ENCODE data around the gene PERCC1. TPM values are rescaled to one million over a fixed set of nuclear protein-coding genes. Genes with fewer than 3 reads are reported as not detected.

PERCC1 gene
- total and polyA plus RNA-seq, 2 donors (not counting 1 experiment from before 2014, with no cell fraction given) = not detected

- Histone ChIP-seq H3K4me3 (replicated peaks in 1 of 4; ENCODE audit: control extremely low read depth in 1 of 4, insufficient read depth in 1 of 4, low read depth in 3 of 4, low read length in 4 of 4) (no peak overlapping the region), H2AFZ (ENCODE audit: low read length) (no peak overlapping the region), H3K27ac (ENCODE audit: insufficient read depth, low read length) (no peak overlapping the region), H3K9me3 (ENCODE audit: control insufficient read depth, insufficient read depth, low read depth, low read length) (no peaks in the 10 kb centered on the region), H3K9ac (ENCODE audit: insufficient read depth, low read length) (no peak overlapping the region), H3K27me3 (ENCODE audit: control insufficient read depth, insufficient read depth, low read length) (no peaks in the 10 kb centered on the region), H3K4me2 (ENCODE audit: extremely low read depth, insufficient read depth, low read length) (no peak overlapping the region), H4K20me1 (ENCODE audit: control insufficient read depth, extremely low read depth, insufficient read depth, low read length) (no peaks in the 10 kb centered on the region), H3K36me3 (ENCODE audit: control insufficient read depth, insufficient read depth, low read length) (no peaks in the 10 kb centered on the region), H3K79me2 (ENCODE audit: control insufficient read depth, insufficient read depth, low read length) (no peaks in the 10 kb centered on the region), H3K4me1 (ENCODE audit: control insufficient read depth, extremely low read depth, insufficient read depth, low read length) (no peaks in the 10 kb centered on the region)
- DNase-seq (ENCODE audit: low read depth in 2 of 2) = no peak
- no peak for TF ChIP-seq EZH2 (IDR thresholded peaks at IDR 0.05; ENCODE audit: low read length, missing control alignments)
- TF ChIP-seq CTCF (conservative IDR thresholded peaks at IDR 0.05 in 1 of 2, IDR thresholded peaks at IDR 0.05 in 1 of 2; ENCODE audit: low read depth in 1 of 2, low read length in 2 of 2) = no peak
Observed at GRCh38 chr16:1434644-1435592, 4.0 kb downstream of the PERCC1 start.

- no peak for TF ChIP-seq EZH2 (IDR thresholded peaks at IDR 0.05; ENCODE audit: low read length, missing control alignments)
- no peak for TF ChIP-seq CTCF (conservative IDR thresholded peaks at IDR 0.05 in 1 of 2, IDR thresholded peaks at IDR 0.05 in 1 of 2; ENCODE audit: low read depth in 1 of 2, low read length in 2 of 2)
- no peaks in the 10 kb centered on the region for H4K20me1 ChIP-seq (ENCODE audit: control insufficient read depth, extremely low read depth, insufficient read depth, low read length)
- DNase-seq (ENCODE audit: low read depth in 2 of 2) = no peak
- H3K9ac ChIP-seq (ENCODE audit: insufficient read depth, low read length) = no peak overlapping the region
- no peaks in the 10 kb centered on the region for H3K9me3 ChIP-seq (ENCODE audit: control insufficient read depth, insufficient read depth, low read depth, low read length)
- no peaks in the 10 kb centered on the region for H3K4me1 ChIP-seq (ENCODE audit: control insufficient read depth, extremely low read depth, insufficient read depth, low read length)
- H3K27ac ChIP-seq (ENCODE audit: insufficient read depth, low read length) = no peak overlapping the region
- no peaks in the 10 kb centered on the region for H3K27me3 ChIP-seq (ENCODE audit: control insufficient read depth, insufficient read depth, low read length)
- no peak overlapping the region for H3K4me3 ChIP-seq (replicated peaks in 1 of 4; ENCODE audit: control extremely low read depth in 1 of 4, insufficient read depth in 1 of 4, low read depth in 3 of 4, low read length in 4 of 4)
- H3K36me3 ChIP-seq (ENCODE audit: control insufficient read depth, insufficient read depth, low read length) = no peaks in the 10 kb centered on the region
- H2AFZ ChIP-seq (ENCODE audit: low read length) = no peak overlapping the region
- no peak overlapping the region for H3K4me2 ChIP-seq (ENCODE audit: extremely low read depth, insufficient read depth, low read length)
- H3K79me2 ChIP-seq (ENCODE audit: control insufficient read depth, insufficient read depth, low read length) = no peaks in the 10 kb centered on the region
Observed at GRCh38 chr16:1435921-1436697, 5.2 kb downstream of the PERCC1 start.

GRCh38 chr16:1436731-1437355, 6.0 kb downstream of the PERCC1 start:
- H3K79me2 ChIP-seq (ENCODE audit: control insufficient read depth, insufficient read depth, low read length) = no peaks in the 10 kb centered on the region
- H3K4me3 ChIP-seq (replicated peaks in 1 of 4; ENCODE audit: control extremely low read depth in 1 of 4, insufficient read depth in 1 of 4, low read depth in 3 of 4, low read length in 4 of 4) = no peak overlapping the region
- H3K4me1 ChIP-seq (ENCODE audit: control insufficient read depth, extremely low read depth, insufficient read depth, low read length) = no peaks in the 10 kb centered on the region
- no peak overlapping the region for H3K9ac ChIP-seq (ENCODE audit: insufficient read depth, low read length)
- no peak overlapping the region for H3K4me2 ChIP-seq (ENCODE audit: extremely low read depth, insufficient read depth, low read length)
- no peaks in the 10 kb centered on the region for H3K27me3 ChIP-seq (ENCODE audit: control insufficient read depth, insufficient read depth, low read length)
- no peak overlapping the region for H3K27ac ChIP-seq (ENCODE audit: insufficient read depth, low read length)
- H2AFZ ChIP-seq (ENCODE audit: low read length) = no peak overlapping the region
- no peak for DNase-seq (ENCODE audit: low read depth in 2 of 2)
- H4K20me1 ChIP-seq (ENCODE audit: control insufficient read depth, extremely low read depth, insufficient read depth, low read length) = no peaks in the 10 kb centered on the region
- H3K36me3 ChIP-seq (ENCODE audit: control insufficient read depth, insufficient read depth, low read length) = no peaks in the 10 kb centered on the region
- no peak for TF ChIP-seq EZH2 (IDR thresholded peaks at IDR 0.05; ENCODE audit: low read length, missing control alignments)
- H3K9me3 ChIP-seq (ENCODE audit: control insufficient read depth, insufficient read depth, low read depth, low read length) = no peaks in the 10 kb centered on the region
